Prostate gland (tissue), 2 donors: ENCODE measurements around the gene PSAT1. TPM values are rescaled to one million over a fixed set of nuclear protein-coding genes. Genes with fewer than 3 reads are reported as not detected.

ENCODE experiments used
- DNase-seq: peaks from one replicate; pipeline ENCODE4 v3.0.0-alpha.2; 2019; ENCODE audit warnings: low spot score
- H3K27ac ChIP-seq, 2 donors: fragments of 200-600 bp; sonication (generic); 2 replicates each; pipeline ENCODE4 v1.5.1; 2017 to 2019
- H3K27me3 ChIP-seq: fragments of 200-600 bp; sonication (generic); replicated peaks from 2 replicates; pipeline ENCODE4 v1.5.1; 2019; ENCODE audit not compliant: insufficient read depth
- H3K36me3 ChIP-seq, 2 donors: fragments of 200-600 bp; sonication (generic); 1 replicate in 1 of 2; 2 replicates in 1 of 2; pipeline versions ENCODE4 v1.5.1 to v1.8.1; 2017 to 2019
- H3K4me1 ChIP-seq: fragments of 200-600 bp; sonication (generic); replicated peaks from 2 replicates; pipeline ENCODE4 v1.5.1; 2019
- H3K4me3 ChIP-seq, 2 donors: fragments of 200-600 bp; sonication (generic); 2 replicates each; pipeline ENCODE4 v1.5.1; 2017 to 2019
- H3K9me3 ChIP-seq: fragments of 200-600 bp; sonication (generic); 2 replicates; pipeline ENCODE4 v1.5.1; 2017
- CTCF ChIP-seq, 4 experiments: fragments of 200-600 bp in 2 of 4; fragments of 450-650 bp in 2 of 4; sonication (generic) in 2 of 4; IDR thresholded peaks; 1 replicate in 3 of 4; 2 replicates in 1 of 4; pipeline ENCODE4 v1.5.1; 2016 to 2019; ENCODE audit warnings: antibody characterized with exemption in 4 of 4, mild to moderate bottlenecking in 2 of 4, moderate library complexity in 2 of 4
- POLR2A ChIP-seq: fragments of 450-650 bp; IDR thresholded peaks from one replicate; pipeline ENCODE4 v1.6.1; 2016; ENCODE audit warnings: antibody characterized with exemption, mild to moderate bottlenecking
- POLR2AphosphoS5 ChIP-seq: sonication (generic); formaldehyde crosslinking; IDR thresholded peaks from one replicate; pipeline ENCODE4 v1.6.1; 2017; ENCODE audit warnings: antibody characterized with exemption
- WGBS: methylation state at CpG from one replicate; pipeline ENCODE4 v1.1.5; 2018; 5-methylcytosine and 5-hydroxymethylcytosine counted together
- intact Hi-C: fragments of 100-400 bp; cut with DNase I; formaldehyde crosslinking; loops from one replicate; pipeline ENCODE4 v1.14.2; 2022
- total RNA-seq, 2 donors: library from RNA; depleted of rRNA; stranded (reverse); fragments of >200 nt; gene quantifications; one replicate each; pipeline ENCODE4 v1.1.0, GENCODE V29; 2016

The PSAT1 gene
- total RNA-seq, 2 donors from 2014 or later: 30.4 to 45.8 TPM

GRCh38 chr9:78309066-78309465, 12.1 kb downstream of the PSAT1 start:
- no peak for DNase-seq
- 87% methylated on average over 6 of the region's 6 CpGs for WGBS
- no peaks in the 10 kb centered on the region for H3K4me1 ChIP-seq
- TF ChIP-seq CTCF (IDR thresholded peaks at IDR 0.05) (no peak), POLR2A (no peak), POLR2AphosphoS5 (no peak)
- H3K36me3 ChIP-seq: no peaks in the 10 kb centered on the region
- H3K27ac ChIP-seq: no peak overlapping the region
- intact Hi-C loops: no loop called here
- no peaks in the 10 kb centered on the region for H3K9me3 ChIP-seq
- no peak overlapping the region for H3K4me3 ChIP-seq
- no peaks in the 10 kb centered on the region for H3K27me3 ChIP-seq

- WGBS: 96% methylated on average over 5 of the region's 5 CpGs
- TF ChIP-seq POLR2AphosphoS5 (no peak), CTCF (IDR thresholded peaks at IDR 0.05) (no peak), POLR2A (no peak)
- H3K9me3 ChIP-seq: no peaks in the 10 kb centered on the region
- intact Hi-C loops: no loop called here
- H3K36me3 ChIP-seq: no peaks in the 10 kb centered on the region
- no peak for DNase-seq
- peak overlapping the region; percentile 72 to 76 for H3K27ac ChIP-seq
- no peaks in the 10 kb centered on the region for H3K27me3 ChIP-seq
- H3K4me1 ChIP-seq: no peaks in the 10 kb centered on the region
- no peak overlapping the region for H3K4me3 ChIP-seq
Observed at GRCh38 chr9:78311075-78311474, 14.2 kb downstream of the PSAT1 start.

- H3K4me1 ChIP-seq: no peaks in the 10 kb centered on the region
- H3K4me3 ChIP-seq: no peak overlapping the region
- no peaks in the 10 kb centered on the region for H3K27me3 ChIP-seq
- H3K36me3 ChIP-seq: no peaks in the 10 kb centered on the region
- peak; percentile 81 for TF ChIP-seq POLR2AphosphoS5
- no peak for TF ChIP-seq CTCF (IDR thresholded peaks at IDR 0.05)
- TF ChIP-seq POLR2A: no peak
- DNase-seq: peak; percentile 25
- peak overlapping the region; percentile 72 to 76 for H3K27ac ChIP-seq
- whole genome bisulfite sequencing: 42% methylated on average over 9 of the region's 9 CpGs
- H3K9me3 ChIP-seq: no peaks in the 10 kb centered on the region
- intact Hi-C loops: no loop called here
Observed at GRCh38 chr9:78311886-78312524, 15.1 kb downstream of the PSAT1 start.

GRCh38 chr9:78314550-78314949, 17.6 kb downstream of the PSAT1 start:
- no peak for DNase-seq
- no peak overlapping the region for H3K27ac ChIP-seq
- H3K9me3 ChIP-seq: no peaks in the 10 kb centered on the region
- H3K27me3 ChIP-seq: no peaks in the 10 kb centered on the region
- TF ChIP-seq POLR2A (no peak), CTCF (IDR thresholded peaks at IDR 0.05) (no peak), POLR2AphosphoS5 (no peak)
- intact Hi-C loops: no loop called here
- WGBS: 98% methylated on average over 5 of the region's 5 CpGs
- H3K36me3 ChIP-seq: no peaks in the 10 kb centered on the region
- no peaks in the 10 kb centered on the region for H3K4me1 ChIP-seq
- no peak overlapping the region for H3K4me3 ChIP-seq
